Forelimb muscle (tissue), 1 donor: ENCODE measurements around the gene DNAH5. TPM values are rescaled to one million over a fixed set of nuclear protein-coding genes. Genes with fewer than 3 reads are reported as not detected.

Experiments used
- DNase-seq: peaks from one replicate; pipeline ENCODE4 v3.0.0-alpha.2; 2013; ENCODE audit warnings: low read depth
- polyA plus RNA-seq: library from polyadenylated mRNA; unstranded; fragments of 120-200 nt; gene quantifications from one replicate; pipeline ENCODE4 v1.2.1, GENCODE V29; 2013; ENCODE audit not compliant: insufficient read length

DNAH5 gene
- polyA plus RNA-seq, 1 donor, result 0.57 TPM

DNA sequence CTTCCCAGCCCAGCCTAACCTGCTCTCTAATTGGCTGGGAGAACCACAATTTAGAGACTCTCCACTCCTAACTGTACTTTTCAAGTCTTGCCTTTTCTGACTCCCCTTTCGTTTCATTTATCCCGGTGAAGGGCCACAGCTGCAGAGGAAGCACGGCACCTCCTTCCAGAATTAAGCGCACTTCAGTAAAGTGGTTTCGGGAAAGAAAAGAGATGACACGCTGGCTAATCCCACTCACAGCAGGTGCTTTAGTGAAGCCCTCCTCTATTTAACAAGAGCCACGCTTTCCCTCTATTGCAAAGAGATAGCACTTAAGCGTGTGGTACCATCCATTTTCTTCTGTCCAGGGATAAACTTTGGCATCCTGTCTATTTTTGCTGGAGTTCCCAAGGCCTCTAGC, 4.8 kb downstream of the DNAH5 start:
- no peak for DNase-seq

DNA sequence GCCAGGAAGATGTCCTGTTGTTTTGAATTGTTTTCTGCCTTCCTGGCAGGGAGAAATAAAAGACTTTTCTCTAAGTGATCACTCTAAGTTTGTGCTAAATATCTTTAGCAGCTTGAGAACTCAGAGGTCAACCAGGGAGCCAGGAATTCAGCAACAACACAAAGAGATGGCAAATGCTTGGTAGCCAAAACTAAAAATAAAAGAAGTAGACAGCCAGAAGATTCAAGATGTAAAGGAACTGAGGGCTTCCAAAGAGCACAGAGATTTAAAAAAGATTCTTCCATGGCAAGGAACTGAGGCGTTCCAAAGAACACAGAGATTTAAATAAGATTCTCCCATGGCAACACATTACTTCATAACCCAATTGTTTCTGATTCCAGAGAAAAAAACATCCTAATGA, 9.6 kb downstream of the DNAH5 start:
- DNase-seq, result no peak

DNA sequence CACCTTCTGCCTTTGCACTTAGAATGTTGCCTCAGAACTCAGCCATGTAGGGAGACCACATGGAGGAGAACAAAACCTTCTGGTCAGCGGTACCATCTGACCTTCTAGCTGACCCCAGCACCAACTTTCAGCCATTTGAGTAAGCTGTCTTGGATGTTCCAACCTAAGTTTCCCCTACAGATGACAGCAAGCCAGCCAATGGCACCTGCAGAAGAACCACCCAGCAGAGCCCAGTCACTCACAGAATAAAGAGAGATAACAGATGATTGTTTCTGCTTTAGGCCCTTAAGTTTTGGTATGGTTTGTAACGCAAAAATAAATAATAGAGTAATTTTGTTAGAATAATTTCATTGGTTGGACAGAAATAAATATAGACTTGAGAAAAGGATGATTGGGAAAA, 10.4 kb downstream of the DNAH5 start:
- DNase-seq, result no peak

DNA sequence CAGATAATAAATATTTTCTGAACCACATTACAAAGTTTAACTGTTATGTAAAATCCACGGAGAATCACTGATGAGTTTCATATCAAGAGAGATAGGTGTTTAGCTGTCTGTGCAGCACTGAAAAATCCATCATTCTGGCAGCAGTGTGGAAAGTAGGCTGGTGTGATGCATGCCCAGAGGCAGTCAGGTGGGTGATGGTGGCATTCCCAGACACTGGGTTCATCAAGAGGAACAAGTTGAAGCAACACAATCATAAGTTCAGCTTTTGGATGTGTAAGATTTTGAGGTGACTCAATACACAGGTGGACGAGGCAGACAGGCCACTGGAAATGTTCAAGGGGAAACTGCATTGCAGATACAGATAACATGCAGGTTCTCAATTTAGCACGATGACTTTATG, 11.9 kb downstream of the DNAH5 start:
- DNase-seq, result no peak

DNA sequence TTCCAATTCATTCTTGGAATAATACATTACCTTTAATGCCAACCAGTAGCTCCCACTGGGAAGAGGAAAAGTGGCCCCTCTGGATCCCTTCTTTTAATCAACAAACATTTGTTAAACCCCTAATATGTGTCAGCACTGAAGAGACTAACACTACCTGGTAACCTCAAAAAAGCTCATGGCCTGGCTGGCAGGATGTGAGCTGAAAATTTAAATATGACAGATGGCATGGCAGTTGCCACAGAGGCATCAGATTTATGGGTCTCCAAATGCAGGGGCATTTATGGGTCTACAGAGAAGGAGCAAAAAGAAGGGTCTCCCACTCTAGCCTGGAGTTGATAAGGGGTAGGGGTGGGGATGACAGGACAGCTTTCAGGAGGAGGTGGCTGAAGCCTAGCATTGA, 12.5 kb downstream of the DNAH5 start:
- no peak for DNase-seq

DNA sequence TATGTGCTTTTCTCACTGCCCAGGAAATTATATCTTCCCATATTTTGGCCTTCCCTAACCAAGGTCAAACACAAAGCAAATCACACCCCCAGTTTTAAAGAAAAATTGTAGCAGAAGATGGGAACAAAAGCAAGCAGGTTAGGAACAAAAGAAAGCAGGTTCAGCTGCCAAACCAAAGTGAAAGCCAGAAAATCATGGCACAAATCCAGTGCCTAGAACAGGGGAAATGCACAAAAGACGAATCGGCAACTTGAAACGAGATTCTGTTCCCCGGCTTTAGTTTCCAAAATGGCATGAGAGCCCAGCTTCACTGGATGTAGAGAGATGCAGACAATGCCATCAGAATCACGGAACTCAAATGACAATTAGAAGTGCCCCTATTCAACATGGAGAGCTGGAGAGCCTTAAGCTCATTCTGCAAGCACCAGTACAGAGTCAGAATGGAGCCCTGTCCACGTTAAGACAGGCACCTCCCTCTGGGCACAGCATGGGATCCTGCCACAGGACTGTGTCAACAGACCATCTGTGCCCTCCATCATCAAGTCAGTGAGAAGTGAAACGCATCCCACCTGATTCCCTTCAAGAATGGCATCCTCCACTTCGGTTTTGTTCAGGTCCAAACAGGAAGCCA, 13.8 kb downstream of the DNAH5 start:
- no peak for DNase-seq

DNA sequence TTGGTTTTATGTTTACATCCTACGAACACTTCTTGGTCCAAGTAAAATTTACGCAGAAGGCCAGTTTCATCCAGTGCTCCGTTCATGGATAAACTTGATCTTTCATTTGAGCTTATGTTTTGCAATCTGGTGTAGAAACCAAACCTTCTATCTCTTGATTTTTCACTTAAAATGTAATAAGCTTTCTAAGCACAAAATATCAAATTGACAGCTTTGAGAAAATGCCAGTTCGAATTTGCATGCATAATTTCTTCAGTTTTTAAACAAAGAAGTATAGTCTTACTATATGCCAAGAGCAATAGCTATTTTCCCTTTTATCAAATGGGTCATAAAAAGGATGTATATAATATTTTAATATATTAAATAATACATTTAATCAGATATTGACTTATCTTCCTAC, 17.8 kb downstream of the DNAH5 start:
- DNase-seq, result no peak

DNA sequence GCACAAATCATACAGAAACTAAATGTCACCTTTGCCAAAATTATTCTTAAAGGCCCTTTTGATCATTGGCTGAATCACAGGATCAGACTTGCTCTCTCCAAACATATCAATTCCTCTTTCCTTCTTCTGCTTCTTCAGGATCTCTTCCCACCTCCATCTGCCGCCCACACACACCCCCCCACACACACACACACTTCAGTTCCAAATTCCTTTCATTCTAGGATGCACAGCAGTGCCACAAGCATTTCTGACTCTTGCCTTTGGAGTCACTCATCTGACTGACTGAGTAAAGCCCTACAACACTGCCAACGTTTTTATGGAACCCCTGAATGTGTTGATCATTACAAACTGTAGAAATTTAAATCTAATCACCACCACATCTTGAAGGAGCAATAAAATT, 22.9 kb downstream of the DNAH5 start:
- no peak for DNase-seq

DNA sequence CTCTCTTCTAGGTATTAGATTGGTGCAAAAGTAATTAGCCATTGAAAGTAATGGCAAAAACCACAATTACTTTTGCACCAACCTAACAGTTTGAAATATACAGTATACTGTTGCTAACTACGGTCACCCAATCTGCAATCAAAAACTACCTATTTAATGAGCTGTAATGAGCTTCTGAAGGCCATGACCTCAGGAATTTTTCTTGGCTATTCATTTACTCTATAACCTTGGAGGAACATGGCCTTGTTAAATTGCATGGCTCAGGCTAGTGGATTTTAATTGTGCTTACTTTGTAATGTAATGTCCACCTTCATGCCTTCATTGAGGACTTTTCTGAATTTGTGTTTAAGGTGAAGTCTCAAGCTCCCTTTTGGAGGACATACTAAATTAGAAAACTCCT, 24.7 kb downstream of the DNAH5 start:
- no peak for DNase-seq

DNA sequence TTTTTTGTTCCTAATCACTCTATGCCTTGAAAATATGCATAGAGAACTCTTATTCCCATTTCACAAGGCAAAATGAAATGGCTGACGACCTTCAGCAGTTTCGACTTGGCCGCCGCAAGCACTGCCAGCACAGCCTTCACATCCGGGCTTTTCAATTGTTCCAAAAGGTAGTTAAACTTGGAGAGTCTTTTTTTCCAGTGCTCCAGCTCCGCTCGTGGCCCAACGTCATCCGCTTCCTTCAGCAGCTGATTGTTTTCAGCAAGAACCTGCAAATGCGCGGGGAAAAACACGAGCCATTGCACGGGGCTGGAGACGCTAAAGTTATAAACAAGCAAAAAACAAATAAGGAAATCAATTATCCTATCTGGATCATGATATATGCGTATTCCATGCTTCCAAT, 25.4 kb downstream of the DNAH5 start:
- no peak for DNase-seq

DNA sequence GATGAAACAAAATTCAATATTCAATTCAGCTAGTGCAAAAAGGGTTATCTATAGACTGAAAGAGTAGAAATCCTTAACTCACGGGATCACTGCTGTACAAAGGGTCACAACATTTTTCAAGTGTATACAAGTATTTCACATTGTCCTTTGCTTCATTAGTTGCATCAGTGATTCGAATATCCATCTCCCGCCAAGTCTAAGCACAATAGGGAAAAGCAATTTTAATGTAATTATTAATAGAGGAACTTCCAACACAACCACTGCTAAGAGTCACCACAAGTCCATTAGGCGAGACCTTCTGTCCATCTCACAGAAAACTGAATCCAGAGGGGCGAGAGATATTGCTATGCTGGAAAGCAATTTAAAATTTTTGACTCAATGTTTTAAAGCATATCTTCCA, 27.4 kb downstream of the DNAH5 start:
- no peak for DNase-seq

DNA sequence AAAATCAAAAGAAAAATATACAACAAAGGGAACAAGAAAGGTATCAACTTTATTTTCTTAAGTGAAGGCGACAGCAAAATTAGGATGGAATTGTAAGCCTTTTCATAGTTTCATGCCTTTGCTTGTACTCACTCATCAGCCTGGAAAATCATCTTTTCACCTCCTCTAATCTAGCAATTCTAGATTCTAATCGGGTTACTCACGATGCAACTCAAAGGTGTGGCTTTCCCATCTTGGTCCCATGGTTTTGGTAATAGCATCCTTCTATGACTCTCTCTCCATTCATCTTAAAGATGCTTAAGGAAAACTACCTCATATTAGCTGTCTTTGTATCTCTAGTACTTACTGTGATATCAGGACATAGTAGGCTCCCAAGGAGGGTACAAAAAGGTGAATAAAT, 30.5 kb downstream of the DNAH5 start:
- DNase-seq, result no peak

DNA sequence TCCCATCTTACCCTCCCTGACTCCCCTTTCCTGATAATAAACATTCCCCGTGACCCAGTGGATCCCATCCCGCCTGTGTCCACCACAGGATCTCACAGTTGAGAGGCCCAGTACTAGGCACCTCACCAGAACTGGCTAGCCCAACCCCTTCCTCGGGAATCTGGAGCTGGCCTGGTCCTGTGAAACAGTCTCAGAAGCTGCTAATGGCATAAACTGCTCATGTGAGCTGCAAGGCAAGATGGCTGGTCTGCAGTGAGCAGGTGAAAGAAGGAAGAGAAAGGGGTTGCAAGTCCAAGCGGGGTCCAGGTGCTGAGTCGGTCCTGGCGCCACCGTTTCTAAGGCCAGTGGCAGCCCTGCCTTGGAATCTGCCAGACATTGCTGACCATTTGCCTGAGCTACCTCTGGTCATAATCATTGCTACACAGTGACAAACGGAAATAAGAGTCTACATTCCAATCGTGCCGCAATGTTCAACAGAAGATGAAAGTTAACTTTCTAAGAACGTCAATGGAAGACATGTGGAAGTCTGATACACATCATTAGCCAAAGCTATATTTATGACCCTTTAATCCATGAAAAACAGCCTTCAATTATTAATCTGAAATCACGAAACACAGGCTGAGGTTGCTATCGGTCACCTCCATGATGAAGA, 33.7 kb downstream of the DNAH5 start:
- DNase-seq, result no peak

DNA sequence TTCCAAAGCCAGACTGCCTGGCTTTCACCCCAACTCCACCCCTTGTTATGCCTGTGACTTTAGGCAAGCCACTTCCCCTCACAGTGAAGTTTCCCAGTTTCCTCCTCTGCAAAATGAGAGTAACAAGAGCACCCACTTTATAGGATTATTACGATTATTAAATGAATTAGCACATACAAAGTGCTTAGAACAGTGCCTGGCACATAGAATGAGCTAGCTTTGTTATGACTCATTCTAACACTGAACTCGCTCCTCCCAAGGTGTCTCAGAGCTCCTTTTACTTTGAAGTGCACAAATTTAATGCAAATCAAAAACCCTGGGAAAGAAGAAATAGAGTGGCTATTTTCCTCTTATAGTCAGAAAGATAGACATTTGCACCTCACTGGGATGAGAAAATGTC, 34.3 kb downstream of the DNAH5 start:
- no peak for DNase-seq

DNA sequence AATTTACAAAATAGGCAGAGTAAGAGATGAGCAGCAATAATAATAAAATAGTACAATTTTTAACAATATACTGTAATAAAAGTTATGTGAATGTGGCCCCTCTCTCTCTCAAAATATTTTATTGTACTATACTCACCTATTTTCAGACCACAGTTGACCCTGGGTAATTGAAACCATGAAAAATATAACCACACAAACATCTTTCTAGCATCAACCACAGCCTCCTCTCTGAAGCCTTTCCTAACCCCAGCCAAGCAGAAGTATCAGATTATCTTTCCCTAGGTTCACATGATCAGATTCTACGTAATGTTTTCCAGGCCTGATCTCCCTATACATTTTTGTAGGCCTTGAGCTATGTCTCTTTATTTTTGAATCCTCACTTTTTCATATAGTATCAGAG, 35.2 kb downstream of the DNAH5 start:
- DNase-seq, result no peak

DNA sequence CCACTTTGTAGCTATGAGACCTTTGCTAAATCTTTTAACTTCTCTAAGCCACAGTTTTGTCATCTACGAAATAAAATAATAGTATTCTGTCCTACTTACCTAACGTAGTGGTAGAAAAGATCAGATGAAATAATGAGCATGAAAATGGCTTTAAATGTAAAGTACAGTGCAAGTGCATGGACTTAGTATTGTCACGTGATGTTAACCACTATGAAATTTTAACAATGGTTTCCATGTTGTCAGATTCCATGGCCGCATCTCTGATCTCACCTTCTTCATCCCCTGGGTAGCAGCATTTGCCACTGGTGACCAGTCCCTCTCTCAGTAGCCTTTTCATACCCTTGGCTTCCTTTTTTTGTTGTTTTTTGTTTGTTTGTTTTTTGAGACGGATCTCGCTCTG, 45.9 kb downstream of the DNAH5 start:
- DNase-seq, result no peak

DNA sequence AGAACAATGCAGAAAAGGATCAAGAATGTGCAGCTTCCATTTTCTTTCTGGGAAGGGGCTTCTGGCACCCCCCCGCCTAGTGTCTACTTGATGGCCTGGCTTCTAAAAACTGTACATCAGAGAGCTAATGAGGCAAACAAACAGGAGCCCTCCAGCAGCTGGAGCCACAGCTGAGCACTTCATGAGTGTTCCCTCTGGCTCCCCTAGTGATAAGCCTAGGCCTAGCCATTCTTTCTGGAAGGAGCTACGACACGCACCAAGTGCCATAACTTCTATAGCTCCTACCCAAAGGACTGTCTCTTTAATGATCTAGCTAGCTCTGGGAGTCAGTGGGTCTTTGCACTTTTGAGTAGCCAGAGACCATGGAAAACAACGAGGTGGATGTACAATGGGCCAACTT, 66.1 kb downstream of the DNAH5 start:
- DNase-seq, result no peak

DNA sequence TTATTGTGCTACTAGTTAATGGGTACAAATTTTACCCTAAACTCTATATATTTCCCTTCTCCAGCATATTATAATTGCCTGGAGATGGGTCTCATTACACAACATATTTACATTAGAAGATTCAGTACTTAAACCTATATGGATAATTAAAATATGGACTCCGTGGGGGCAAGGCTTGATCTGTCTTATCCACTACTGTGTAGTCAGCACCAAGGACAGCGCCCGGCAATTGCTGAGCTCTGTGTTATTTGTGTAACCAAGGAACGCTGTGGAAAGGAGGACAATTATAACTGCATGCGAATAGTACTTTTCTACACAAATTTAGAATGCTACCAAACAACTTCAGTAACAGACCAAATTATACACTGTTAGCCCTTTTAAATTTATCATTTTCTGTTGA, 77.7 kb downstream of the DNAH5 start:
- DNase-seq, result peak; percentile 1

DNA sequence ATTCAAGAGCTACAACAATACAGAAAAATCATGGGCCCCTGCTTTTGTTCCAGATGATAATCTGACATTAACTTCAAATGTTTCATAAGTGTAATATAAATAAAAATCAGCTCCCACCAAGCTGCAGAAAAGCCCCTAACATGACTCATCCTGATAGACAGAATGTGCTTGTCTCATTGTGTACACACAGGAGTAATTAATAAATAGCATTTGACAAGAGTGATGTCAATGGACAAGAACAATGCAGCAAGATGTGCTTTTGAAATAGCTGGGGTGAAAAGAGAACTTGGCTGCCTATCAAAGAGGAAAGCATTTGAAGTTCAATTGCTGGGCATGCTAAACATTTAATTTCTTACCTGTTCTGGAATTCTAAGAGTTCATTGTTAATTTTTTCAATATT, 79.2 kb downstream of the DNAH5 start:
- DNase-seq, result no peak

DNA sequence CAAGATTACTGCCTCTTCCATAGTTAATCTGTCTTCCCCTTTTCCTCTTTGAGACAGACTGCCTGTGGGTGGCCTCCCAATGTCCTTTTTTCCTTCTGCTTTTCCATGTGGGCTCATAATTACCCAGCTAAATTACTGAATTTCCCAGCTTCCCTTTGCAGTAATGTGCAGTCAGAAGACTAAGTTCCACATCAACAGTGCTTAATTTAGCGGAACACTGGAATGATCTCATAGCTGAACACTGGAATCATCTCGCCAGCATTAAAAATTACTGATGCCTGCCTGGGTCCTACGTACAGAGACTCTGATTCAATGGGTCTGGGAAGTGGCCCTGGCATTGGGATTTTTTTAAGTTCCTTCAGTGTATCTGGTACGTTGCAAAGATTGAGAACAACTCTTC, 84.3 kb downstream of the DNAH5 start:
- DNase-seq, result no peak

DNA sequence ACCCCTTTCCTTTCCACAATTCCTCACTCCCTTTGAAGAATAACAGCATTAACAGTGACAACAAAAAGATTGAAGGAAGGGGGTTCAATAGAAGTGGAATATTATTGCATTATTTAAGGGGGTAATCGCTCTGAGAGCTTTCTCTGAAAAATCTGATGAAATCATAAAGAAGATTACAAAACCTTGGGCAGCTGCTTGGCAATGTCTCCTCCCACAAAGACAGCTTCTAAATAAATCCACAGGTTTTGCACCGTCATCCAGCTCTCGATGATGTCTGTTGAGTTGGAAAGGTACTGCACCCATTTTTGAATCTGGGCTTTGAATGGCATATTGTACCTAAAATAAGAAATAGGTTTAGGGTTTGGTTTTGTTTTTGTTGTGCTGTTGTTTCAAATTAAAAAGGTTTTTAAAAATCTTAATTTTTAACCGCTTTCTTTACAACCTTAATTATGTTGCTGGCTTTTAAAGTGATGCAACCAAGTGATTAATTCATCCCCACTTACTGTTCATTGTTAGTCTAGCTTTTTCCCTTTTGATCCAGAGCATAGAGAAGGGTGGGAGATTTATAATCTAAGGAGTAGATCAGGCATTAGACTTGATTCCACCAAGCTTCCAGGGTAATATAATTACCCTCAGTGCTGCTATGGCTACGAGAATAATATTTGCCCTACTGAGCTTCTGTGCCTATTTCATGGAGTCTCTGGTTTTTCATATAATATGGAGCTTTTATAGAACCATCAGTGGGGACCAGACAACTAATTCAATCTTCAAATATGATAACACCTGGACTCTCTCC, 85.0 kb downstream of the DNAH5 start:
- DNase-seq, result no peak

DNA sequence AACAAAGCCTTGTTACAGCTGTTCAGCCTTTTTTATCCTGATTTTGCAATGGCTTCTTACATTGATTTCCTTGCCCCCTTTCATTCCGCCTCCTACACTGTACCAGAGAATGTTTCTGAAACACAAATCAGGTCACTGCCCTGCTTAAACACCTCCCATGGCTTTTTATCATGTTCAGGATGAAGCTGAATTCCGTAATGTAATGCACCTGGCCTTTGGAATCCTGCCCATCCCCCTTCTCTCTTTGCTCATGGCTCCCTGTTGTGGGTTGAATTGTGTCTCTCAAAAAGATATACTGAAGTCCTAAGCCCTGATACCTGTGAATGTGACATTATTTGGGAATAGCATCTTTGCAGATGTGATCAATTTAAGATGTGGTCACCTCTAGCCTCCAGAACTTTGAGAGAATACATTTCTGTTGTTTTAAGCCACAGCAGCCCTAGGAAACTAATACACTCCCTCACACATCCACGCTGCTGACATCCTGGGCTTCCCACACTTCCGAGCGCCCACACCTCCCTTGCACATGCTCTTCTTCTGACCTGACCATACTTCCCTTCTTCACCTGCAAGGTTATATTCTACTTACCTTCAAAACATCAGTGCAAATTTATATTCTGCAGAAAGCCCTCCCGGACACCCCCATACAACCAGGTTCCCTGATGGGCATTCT, 101.2 kb downstream of the DNAH5 start:
- DNase-seq, result no peak

DNA sequence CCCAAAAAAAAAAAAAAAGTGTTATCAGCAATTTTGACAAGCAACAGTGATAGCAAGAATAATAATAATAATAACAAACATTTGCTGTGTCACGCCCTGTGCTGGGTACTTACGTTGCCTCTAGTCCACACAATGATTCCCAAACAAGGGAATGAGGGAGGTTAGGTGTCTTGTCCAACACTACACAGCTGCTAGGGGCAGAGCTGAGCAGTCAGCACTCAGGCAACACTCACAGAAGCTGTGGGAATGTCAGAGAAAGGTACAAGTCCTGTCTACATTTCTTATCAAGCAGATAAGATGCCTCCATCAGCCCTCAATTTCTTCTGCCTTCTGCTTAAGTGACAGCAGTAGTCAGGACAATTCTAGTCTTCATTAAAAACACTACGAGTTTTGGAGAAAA, 111.0 kb downstream of the DNAH5 start:
- no peak for DNase-seq
